ENCODE measurements around the gene FARS2. TPM values are rescaled to one million over a fixed set of nuclear protein-coding genes. Genes with fewer than 3 reads are reported as not detected.

The FARS2 gene
- total RNA-seq, 1 experiment from 2014 or later = 28.2 TPM

- no peak for DNase-seq (ENCODE audit: low read depth)
Measured at GRCh38 chr6:5506149-5506548, 244.8 kb downstream of the FARS2 start.

GRCh38 chr6:5506597-5506996, 245.3 kb downstream of the FARS2 start:
- DNase-seq (ENCODE audit: low read depth) = no peak

DNA sequence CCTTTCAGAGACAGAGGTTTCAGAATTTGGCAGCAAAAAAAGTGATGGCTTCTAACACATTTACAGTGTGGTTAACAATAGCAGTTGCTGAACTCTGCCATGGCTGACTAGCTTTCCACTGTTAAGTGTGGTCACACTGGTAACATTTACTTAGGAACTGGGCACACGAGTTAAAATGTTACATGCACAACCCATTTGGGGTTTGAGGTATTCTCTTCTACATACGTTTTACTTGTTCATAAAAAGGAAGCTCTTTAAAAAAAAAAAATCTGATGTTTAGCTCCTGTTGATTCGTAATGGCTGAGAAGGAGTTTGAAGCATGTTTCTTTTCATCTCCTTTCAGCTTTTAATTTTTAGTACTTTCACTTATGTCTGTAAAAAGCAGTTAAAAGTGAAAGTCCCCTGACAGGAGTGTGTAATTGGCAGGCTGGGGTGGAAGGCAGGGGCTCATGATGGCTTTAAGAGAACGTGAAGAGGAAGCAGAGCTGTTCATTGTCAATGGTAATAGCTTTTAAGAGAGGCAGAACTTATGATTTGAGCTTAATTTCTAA, 245.9 kb downstream of the FARS2 start:
- DNase-seq (ENCODE audit: low read depth) = no peak

GRCh38 chr6:5509106-5509505, 247.8 kb downstream of the FARS2 start:
- DNase-seq (ENCODE audit: low read depth) = no peak

DNA sequence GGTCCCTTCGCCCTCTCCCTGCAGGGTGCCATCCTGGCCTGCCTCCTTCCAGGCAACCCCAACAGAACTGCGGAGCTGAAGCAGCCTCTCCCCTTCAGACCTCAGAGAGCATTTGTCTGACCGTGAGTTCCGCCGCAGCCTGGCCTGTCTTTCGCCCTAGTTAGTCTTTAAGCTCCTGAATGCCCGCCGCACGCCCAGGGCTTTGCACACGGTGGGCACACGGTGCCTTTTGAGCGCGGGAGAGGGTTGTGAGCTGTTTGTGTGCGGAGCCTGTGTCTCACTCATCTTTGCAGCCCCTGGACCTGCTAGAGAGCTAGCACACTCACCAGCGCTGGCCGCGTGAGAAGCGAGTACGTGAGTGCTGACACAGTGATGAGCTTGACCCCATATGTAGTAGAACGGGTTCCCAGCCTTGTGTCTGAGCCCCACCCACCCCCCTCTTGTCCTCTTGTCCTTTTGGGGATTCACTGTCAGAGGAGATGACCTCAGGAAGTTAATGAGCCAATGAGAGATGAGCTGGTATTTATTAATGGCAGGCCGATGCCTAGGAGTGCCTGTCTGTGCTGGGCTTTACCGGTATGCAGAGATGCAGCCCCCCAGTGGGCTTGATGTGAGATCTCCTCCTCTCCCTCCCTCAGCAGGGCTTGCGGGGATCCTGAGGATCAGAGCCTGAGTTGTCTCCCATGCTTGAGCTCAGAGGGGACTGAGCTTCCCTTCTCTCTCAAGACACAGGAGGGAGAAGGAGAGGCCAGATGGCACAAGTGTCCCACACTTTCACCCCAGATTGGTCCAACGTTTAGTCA, 249.2 kb downstream of the FARS2 start:
- DNase-seq (ENCODE audit: low read depth) = no peak

DNA sequence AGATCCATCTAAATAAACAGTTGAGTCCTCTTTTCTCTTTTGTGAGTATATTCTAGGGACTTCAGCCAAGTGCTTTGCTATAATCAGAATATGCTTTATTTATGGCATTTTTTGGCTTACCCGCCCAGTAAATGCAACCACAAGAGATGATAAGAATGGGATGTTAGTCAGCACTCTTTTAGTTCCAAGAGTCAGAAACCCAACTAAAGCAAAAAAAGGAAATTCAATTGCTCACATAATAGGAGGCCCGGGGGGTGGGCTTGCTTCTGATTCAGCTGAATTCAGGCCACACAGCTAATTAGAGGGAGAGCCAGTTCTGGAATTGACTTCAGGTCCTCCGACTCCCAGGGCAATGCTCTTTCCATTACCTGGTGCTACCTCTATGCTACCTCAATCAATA, 250.6 kb downstream of the FARS2 start:
- peak; percentile 96 for DNase-seq (ENCODE audit: low read depth)

DNA sequence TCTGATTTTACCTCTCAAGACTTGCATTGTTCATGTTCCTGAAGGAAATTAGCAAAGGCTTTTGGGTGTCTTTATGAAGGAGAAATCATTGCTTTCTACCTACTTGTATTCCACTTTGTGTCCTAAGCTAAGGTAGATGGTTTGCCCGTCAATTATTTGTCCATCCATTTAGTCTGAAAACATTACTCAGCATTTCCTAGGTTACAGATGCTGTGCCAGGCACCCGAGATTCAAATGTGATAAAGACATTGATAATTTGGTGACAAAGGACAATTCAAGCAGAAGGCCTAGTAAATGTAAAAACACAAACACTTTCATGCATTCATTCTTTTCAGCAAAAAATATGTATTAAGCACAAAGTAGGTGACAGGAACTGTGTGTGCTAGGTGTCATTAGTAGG, 251.1 kb downstream of the FARS2 start:
- DNase-seq (ENCODE audit: low read depth) = peak; percentile 26

DNA sequence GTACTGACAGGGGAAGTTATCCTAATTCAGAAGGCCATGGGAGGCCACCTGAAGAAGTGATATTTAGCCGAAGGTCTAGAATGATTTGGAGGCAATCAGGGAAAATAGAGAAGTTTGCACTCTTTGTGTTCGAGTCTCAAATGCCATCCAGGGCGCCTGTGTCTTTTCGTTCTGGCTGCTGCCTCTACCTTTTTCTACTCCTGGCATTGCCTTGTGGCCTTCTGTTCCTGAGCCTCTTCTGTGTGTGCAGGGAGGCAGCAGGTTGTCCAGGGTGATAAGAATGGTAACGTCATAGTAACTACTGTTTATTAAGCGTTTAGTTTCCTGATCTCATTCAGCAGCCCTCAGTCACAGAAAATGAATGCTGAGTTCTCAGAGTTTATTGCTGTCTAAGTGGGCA, 252.1 kb downstream of the FARS2 start:
- DNase-seq (ENCODE audit: low read depth) = no peak

DNA sequence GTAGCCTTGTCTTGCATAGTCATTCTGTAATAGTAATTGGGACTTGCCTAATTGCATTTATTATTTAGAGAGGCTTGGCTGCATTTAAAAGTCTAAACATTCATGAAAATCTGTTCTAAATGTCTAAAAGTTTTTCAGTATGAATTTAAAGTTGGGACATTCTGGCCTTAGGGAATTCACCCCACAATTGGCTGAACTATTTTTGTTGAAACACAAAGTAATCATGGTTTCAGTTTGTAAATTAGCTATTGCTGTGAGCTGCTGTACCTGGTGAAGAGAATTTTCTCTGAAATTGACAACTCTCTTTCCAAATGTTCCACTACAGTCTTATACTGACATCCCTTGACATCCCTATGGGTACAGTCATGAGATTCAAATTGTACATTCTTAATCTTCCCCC, 253.0 kb downstream of the FARS2 start:
- no peak for DNase-seq (ENCODE audit: low read depth)

GRCh38 chr6:5515200-5515599, 253.9 kb downstream of the FARS2 start:
- DNase-seq (ENCODE audit: low read depth) = no peak

DNA sequence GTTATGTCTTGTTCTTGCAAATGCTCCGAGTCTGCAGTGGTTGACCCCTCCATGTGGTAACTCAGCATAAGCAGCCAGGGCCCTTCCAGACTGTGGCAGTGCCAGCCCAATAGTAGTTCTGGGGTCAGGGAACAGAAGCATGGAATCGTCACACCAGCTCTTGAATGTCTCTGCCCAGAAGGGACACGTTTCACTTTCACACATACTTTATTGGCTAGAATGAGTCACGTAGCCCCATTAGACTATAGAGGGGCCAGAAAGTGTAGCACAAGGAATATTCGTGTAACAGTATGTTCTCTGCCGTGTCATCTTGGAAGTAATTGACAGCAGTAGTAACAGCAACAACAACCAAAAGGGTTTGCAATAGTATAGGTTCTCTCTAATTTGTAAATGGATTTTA, 254.7 kb downstream of the FARS2 start:
- no peak for DNase-seq (ENCODE audit: low read depth)

DNA sequence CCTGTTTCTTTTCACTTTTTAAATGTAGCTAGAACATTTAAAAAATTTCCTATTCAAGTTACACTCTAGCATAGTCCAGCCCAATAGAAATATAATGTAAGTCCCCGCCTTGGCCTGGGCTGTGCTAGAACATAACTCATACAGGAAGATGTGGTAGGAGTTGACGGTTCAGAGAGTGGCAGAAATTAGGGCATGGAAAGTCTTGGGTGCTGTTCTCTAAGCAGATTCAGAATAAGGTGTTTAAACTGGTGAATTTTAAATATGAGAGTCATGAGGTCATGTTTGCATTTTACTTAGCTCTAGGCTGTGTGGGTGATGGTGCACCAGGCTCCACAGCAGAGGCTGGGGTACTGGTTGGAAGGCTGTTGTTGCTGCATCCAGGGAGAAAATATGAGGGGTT, 256.5 kb downstream of the FARS2 start:
- DNase-seq (ENCODE audit: low read depth) = no peak

- no peak for DNase-seq (ENCODE audit: low read depth)
Measured at GRCh38 chr6:5518936-5519491, 257.7 kb downstream of the FARS2 start.

- DNase-seq (ENCODE audit: low read depth) = no peak
Measured at GRCh38 chr6:5520796-5521195, 259.5 kb downstream of the FARS2 start.

GRCh38 chr6:5521322-5521721, 260.0 kb downstream of the FARS2 start:
- DNase-seq (ENCODE audit: low read depth) = no peak

DNA sequence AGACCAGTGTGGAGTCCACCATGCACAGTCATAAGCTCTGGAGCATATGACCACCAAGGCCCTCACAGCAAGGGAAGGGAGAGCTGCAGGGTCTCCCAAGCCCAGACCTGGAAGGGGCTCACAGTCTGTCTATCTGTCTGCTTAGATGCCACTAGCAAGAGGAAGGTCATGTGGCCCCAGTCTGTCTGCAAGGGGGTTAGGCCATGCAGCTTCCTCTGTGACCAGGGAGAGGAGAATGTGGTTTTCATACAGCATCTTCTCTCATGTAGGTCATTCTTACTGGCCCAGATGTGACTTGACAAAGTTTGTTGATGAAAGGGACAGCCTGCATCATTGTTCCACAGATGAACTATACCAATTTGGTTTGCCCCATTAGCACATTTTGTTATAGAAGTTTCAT, 260.8 kb downstream of the FARS2 start:
- DNase-seq (ENCODE audit: low read depth) = no peak

DNA sequence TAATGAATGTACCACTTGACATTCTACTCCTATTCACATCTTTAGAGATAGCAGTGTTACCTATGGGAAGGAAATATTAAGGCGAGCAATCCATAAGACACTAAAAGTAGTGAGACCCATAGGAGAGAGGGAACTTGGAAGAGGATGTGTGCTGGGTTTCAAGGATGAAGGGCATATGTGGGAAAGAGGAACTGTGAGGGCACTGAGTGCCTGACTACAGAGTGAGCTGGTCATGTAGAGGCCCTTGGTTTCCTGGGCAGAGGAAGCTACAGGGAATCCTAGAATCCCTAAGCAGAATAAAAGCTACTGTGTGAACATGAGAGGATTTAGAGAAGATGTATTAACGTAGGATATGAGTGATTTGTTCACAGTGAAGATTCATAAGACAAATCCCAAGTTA, 262.8 kb downstream of the FARS2 start:
- no peak for DNase-seq (ENCODE audit: low read depth)

DNA sequence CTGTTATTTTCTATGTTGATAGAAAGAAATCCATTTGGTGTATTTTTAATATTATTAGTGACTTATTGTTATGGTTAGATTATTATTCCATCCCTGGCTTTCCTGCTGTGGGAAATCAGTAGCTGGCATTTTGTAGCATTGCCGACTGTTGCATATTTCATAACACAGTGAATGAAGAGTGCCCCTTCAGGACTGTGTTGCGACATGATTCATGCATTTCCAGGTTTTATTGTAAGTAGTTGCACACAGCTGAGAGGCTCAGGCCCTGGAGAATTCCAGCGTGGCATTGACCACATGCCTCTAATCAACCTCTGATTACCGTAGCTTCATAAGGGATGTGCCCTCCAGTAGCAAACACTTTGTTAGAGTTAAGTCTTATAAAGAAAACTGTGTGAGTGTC, 263.9 kb downstream of the FARS2 start:
- peak; percentile 61 for DNase-seq (ENCODE audit: low read depth)

DNA sequence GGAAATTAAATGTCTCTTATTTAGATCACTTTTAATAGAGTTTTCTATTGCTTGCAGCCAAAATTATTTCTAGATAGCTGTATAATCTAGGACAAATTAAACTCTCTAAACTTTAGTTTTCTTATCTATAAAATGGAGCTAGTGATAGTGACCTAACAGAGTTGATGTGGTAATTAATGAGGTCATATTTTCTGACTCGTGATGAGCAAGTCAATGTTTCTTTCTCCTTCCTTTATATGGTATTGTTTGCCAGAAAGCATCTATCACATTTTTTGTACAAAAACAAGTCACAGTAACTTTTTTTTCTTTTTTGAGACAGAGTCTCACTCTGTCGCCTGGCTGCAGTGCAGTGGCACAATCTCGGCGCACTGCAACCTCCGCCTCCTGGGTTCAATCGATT, 267.7 kb downstream of the FARS2 start:
- DNase-seq (ENCODE audit: low read depth) = peak; percentile 47

DNA sequence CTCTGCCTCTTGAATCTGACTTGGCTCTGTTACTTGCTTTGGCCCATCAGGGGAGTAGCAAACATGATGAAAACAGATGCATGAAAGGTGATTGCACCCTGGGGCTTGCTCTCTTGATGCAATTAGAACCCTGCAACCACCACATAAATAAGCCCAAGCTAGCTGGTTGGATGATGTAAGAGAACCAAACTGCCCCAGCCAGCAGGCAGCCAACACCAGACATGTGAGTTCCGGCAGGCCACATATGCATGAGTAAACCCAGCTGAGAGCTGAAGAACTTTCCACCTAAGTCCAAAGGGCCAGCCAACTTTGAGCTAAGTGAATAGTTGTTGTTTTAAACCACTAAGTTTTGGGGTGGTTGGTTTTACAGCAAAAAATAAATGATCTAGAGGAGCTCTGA, 268.4 kb downstream of the FARS2 start:
- peak; percentile 38 for DNase-seq (ENCODE audit: low read depth)

DNA sequence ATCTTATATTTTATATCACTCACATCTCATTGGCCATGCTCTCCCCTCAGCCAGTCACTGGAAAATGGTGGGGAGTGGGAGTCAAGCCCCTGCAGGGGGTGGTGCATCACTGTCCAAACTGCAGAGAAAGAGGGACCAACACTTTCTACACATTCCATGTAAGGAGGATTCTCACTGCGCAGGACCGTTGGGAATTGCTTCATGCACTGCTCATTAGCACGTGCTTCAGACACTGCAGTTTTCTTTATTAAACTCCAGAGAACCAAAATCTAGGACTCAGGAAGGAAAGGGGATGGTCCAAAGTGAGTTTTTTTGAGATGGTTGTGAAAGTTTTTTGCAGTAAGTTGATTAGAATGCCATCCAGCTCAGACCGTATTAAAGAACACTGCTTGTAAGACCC, 269.8 kb downstream of the FARS2 start:
- no peak for DNase-seq (ENCODE audit: low read depth)

GRCh38 chr6:5531853-5532375, 270.6 kb downstream of the FARS2 start:
- no peak for DNase-seq (ENCODE audit: low read depth)

- DNase-seq (ENCODE audit: low read depth) = no peak
Measured at GRCh38 chr6:5532941-5533340, 271.6 kb downstream of the FARS2 start.
